Activated CD4-positive, alpha-beta T cell treated with anti-CD3 and anti-CD28 coated beads, Interleukin-2, amount 10 ng/mL, durations not matched to agents 7 days and 5 days (primary cell): ENCODE results near the gene ACADVL. TPM values are rescaled to one million over a fixed set of nuclear protein-coding genes. Genes with fewer than 3 reads are reported as not detected.
A peak's percentile ranks its signal among the peaks of the same experiment; 100 is the strongest.
"Not testable (repeated sequence)": the region's sequence is repeated elsewhere in the genome, so short reads cannot be mapped to it uniquely, and the experiment has no call there.

Source experiments
- CTCF ChIA-PET: fragments of 350-600 bp; sonication (Branson Sonifier 250); formaldehyde crosslinking; loops from one replicate; lab custom pipeline; 2021; ENCODE audit warnings: antibody characterized with exemption; lab: Charles Lee
- POLR2A ChIA-PET: fragments of 350-600 bp; sonication (Branson Sonifier 250); formaldehyde crosslinking; loops from one replicate; lab custom pipeline; 2021; ENCODE audit warnings: antibody characterized with exemption; lab: Charles Lee
- DNase-seq: peaks from one replicate; pipeline ENCODE4 v3.0.0-alpha.2; 2020
- H3K27ac Mint-ChIP-seq: one replicate; pipeline ENCODE4 v1.8.0; 2021; ENCODE audit warnings: mild to moderate bottlenecking, moderate library complexity, mixed read lengths
- H3K27me3 Mint-ChIP-seq: one replicate; pipeline ENCODE4 v1.8.0; 2021; ENCODE audit warnings: mixed read lengths
- H3K36me3 Mint-ChIP-seq: one replicate; pipeline ENCODE4 v1.8.0; 2021; ENCODE audit warnings: low read depth, mixed read lengths
- H3K4me1 Mint-ChIP-seq: one replicate; pipeline ENCODE4 v1.8.0; 2021; ENCODE audit warnings: mixed read lengths
- H3K4me3 Mint-ChIP-seq: one replicate; pipeline ENCODE4 v1.8.0; 2021; ENCODE audit warnings: mild to moderate bottlenecking, moderate library complexity, mixed read lengths
- H3K9me3 Mint-ChIP-seq: one replicate; pipeline ENCODE4 v1.8.0; 2021; ENCODE audit warnings: mixed read lengths
- total RNA-seq, 2 experiments: library from RNA; stranded (reverse); gene quantifications; one replicate each; pipeline ENCODE4 v1.2.3, GENCODE V29; 2021

Gene ACADVL
- total RNA-seq: 100 to 1,000 TPM; 338 to 370 TPM

DNA sequence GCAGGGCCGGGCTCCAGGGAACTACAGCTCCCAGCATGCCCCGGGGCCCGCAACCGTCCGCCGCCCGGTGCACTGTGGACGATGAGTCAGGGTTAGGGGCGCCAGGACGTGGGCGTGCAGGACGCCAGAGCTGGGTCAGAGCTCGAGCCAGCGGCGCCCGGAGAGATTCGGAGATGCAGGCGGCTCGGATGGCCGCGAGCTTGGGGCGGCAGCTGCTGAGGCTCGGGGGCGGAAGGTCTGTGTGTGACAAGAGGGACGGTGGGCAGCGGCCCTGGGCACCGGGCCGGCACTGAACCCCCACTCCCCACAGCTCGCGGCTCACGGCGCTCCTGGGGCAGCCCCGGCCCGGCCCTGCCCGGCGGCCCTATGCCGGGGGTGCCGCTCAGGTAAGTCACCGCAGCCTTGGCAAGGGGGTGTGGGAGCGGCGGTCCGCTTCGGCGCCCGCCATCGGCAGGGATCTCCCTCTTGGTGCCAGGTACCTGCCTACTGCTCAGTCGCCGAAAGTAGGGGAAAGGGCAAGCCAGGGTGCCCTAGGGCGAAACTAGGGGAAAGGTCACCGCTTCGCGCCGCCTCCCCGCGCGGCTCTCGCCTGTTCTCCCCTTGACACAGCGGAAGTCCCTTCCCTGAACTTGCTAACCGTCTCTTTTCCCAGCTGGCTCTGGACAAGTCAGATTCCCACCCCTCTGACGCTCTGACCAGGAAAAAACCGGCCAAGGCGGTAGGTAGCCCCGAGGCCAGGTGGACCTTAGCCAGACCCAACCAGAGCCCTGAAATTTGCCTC, at the start of gene ACADVL, which contains the start of gene DLG4:
Gene ACADVL, plus strand, starts transcription at position 127 of the 781 bp plus-strand sequence. Its CDS starts 47 bp downstream, at position 174.
Gene DLG4, minus strand, starts transcription at position 25 of the 781 bp plus-strand sequence.
- H3K9me3 Mint-ChIP-seq: no peaks in the 10 kb centered on the region
- CTCF ChIA-PET: interaction anchor here (0.6 to 5.0 kb wide), 16 partner anchors 9 to 174 kb away, joined by 3 to 48 read pairs (median 3); partner anchors contain the start of genes DVL2, GABARAP and PHF23
- no peaks in the 10 kb centered on the region for H3K27me3 Mint-ChIP-seq
- peak within 1 kb of the TSS; percentile 91 for H3K4me3 Mint-ChIP-seq
- peaks cover 19% of the 10 kb centered on the region for H3K36me3 Mint-ChIP-seq
- H3K4me1 Mint-ChIP-seq: peaks cover 56% of the 10 kb centered on the region
- peak within 1 kb of the TSS; percentile 89 for H3K27ac Mint-ChIP-seq
- POLR2A ChIA-PET: interaction anchor here (0.9 to 1.9 kb wide), 2 partner anchors 18 to 174 kb away, joined by 3 to 5 read pairs; no protein-coding TSS in a partner anchor
- peak; percentile 74 for DNase-seq

- DNase-seq, H3K36me3 Mint-ChIP-seq, H3K27me3 Mint-ChIP-seq, H3K27ac Mint-ChIP-seq, H3K9me3 Mint-ChIP-seq, H3K4me3 Mint-ChIP-seq, POLR2A ChIA-PET, H3K4me1 Mint-ChIP-seq: not testable (repeated sequence)
- CTCF ChIA-PET: interaction anchor here (0.6 kb wide), 1 partner anchor 30 kb away, joined by 3 read pairs; no protein-coding TSS in a partner anchor
Observed at GRCh38 chr17:7172522-7173191, 47.1 kb upstream of the ACADVL start.

GRCh38 chr17:7173687-7174602, 45.8 kb upstream of the ACADVL start:
- no peaks in the 10 kb centered on the region for H3K36me3 Mint-ChIP-seq
- H3K9me3 Mint-ChIP-seq: peaks cover 3% of the 10 kb centered on the region
- peaks cover 13% of the 10 kb centered on the region for H3K4me1 Mint-ChIP-seq
- peaks cover 14% of the 10 kb centered on the region for H3K27me3 Mint-ChIP-seq
- no peak overlapping the region for H3K4me3 Mint-ChIP-seq
- ChIA-PET POLR2A (no interaction called here), CTCF (interaction anchor here (0.6 kb wide), 2 partner anchors 13 to 29 kb away, joined by 3 read pairs; no protein-coding TSS in a partner anchor)
- DNase-seq: peak; percentile 60
- no peak overlapping the region for H3K27ac Mint-ChIP-seq

DNA sequence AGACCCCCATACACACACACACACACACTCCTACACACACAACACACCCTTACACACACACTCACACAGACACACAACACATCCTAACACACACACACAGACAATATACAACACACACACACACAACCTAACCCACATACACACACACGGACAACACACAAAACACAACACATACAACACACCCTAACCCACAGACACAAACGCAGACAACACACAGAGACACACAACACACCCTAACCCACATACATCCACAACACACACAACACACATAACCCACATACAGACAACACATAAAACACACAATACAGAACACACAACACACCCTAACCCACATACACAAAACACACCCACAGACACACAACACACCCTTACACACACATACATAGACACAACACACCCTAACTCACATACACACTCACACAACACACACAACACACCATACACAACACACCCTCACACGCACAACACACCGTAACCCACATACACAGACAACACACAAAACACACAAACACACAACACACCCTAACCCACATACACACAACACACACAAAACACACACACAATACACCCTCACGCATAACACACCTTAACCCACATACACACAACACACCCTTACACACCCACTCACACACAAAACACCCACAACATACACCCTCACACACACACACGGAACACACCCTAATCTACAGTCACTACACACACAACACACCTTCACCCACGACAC, 45.0 kb upstream of the ACADVL start:
- CTCF ChIA-PET: no interaction called here
- POLR2A ChIA-PET: no interaction called here
- H3K36me3 Mint-ChIP-seq: no peaks in the 10 kb centered on the region
- H3K27me3 Mint-ChIP-seq: peaks cover 16% of the 10 kb centered on the region
- peaks cover 13% of the 10 kb centered on the region for H3K4me1 Mint-ChIP-seq
- no peaks in the 10 kb centered on the region for H3K9me3 Mint-ChIP-seq
- no peak overlapping the region for H3K27ac Mint-ChIP-seq
- DNase-seq: no peak
- no peak overlapping the region for H3K4me3 Mint-ChIP-seq

DNA sequence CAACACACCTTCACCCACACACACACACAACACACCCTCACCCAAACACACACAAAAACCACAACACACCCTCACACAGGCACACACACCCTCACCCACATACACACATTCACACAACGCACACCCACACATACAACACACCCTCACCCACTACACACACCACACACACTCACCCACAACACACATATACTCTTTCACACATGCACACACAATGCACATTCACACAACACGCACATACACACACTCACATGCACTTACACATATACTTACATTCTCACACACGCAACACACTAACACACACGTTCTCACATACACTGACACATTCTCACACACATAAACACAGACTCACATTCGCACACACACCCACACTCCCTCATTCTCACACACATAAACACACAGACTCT, 44.4 kb upstream of the ACADVL start:
- Mint-ChIP-seq H3K36me3 (no peaks in the 10 kb centered on the region), H3K9me3 (no peaks in the 10 kb centered on the region), H3K27ac (no peak overlapping the region), H3K4me1 (peaks cover 13% of the 10 kb centered on the region), H3K27me3 (peaks cover 16% of the 10 kb centered on the region), H3K4me3 (no peak overlapping the region)
- POLR2A ChIA-PET: no interaction called here
- no peak for DNase-seq
- CTCF ChIA-PET: no interaction called here

DNA sequence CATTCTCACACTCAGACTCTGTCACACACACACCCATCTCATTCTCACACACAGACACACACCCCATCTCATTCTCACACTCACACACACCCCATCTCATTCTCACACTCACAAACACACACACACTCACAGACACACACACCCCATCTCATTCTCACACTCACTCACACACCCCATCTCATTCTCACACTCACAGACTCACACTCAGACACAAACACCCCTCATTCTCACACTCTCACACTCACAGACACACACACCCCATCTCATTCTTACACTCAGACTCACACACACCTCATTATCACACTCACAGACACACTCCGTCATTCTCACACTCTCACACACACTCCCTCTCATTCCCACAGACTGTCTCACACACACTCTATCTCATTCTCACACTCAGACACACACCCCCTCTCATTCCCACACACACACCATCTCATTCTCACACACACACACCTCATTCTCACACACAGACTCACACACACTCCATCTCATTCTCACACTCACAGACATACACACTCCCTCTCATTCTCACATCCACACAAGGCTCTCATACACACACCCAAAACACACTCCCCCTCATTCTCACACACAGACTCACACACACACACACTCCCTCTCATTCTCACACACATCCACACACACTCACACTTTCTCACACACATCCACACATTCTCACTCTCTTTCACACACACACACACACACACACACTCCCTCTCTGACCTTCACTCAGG, 43.5 kb upstream of the ACADVL start:
- ChIA-PET POLR2A (interaction anchor here (0.6 kb wide), 1 partner anchor 264 kb away, joined by 3 read pairs; no protein-coding TSS in a partner anchor), CTCF (interaction anchor here (0.6 to 2.5 kb wide), 4 partner anchors 12 to 497 kb away, joined by 4 to 12 read pairs (median 4); no protein-coding TSS in a partner anchor)
- peaks cover 16% of the 10 kb centered on the region for H3K27me3 Mint-ChIP-seq
- peaks cover 13% of the 10 kb centered on the region for H3K4me1 Mint-ChIP-seq
- H3K9me3 Mint-ChIP-seq: no peaks in the 10 kb centered on the region
- DNase-seq: no peak
- H3K4me3 Mint-ChIP-seq: no peak overlapping the region
- H3K27ac Mint-ChIP-seq: no peak overlapping the region
- H3K36me3 Mint-ChIP-seq: no peaks in the 10 kb centered on the region

GRCh38 chr17:7176841-7177190, 42.9 kb upstream of the ACADVL start:
- no peaks in the 10 kb centered on the region for H3K9me3 Mint-ChIP-seq
- H3K27me3 Mint-ChIP-seq: peaks cover 16% of the 10 kb centered on the region
- DNase-seq: no peak
- CTCF ChIA-PET: interaction anchor here (0.6 to 2.6 kb wide), 14 partner anchors 11 to 498 kb away, joined by 3 to 13 read pairs (median 4); no protein-coding TSS in a partner anchor
- peaks cover 13% of the 10 kb centered on the region for H3K4me1 Mint-ChIP-seq
- H3K27ac Mint-ChIP-seq: no peak overlapping the region
- no peaks in the 10 kb centered on the region for H3K36me3 Mint-ChIP-seq
- H3K4me3 Mint-ChIP-seq: no peak overlapping the region
- POLR2A ChIA-PET: interaction anchor here (0.6 kb wide), 1 partner anchor 265 kb away, joined by 3 read pairs; no protein-coding TSS in a partner anchor

GRCh38 chr17:7177191-7177953, 42.4 kb upstream of the ACADVL start:
- no peaks in the 10 kb centered on the region for H3K9me3 Mint-ChIP-seq
- H3K27ac Mint-ChIP-seq: peak overlapping the region; percentile 52
- H3K4me3 Mint-ChIP-seq: peak overlapping the region; percentile 53

GRCh38 chr17:7177954-7178477, 41.7 kb upstream of the ACADVL start:
- Mint-ChIP-seq H3K4me3 (peak overlapping the region; percentile 53), H3K27ac (peak overlapping the region; percentile 52), H3K4me1 (peaks cover 13% of the 10 kb centered on the region), H3K27me3 (peaks cover 13% of the 10 kb centered on the region), H3K9me3 (no peaks in the 10 kb centered on the region), H3K36me3 (no peaks in the 10 kb centered on the region)
- POLR2A ChIA-PET: interaction anchor here (0.6 kb wide), 1 partner anchor 29 kb away, joined by 10 read pairs; no protein-coding TSS in a partner anchor
- DNase-seq: no peak
- CTCF ChIA-PET: interaction anchor here (0.6 to 2.6 kb wide), 14 partner anchors 10 to 267 kb away, joined by 3 to 13 read pairs (median 4); no protein-coding TSS in a partner anchor

More at GRCh38 chr17:7177191-7177953, 42.4 kb upstream of the ACADVL start:
- POLR2A ChIA-PET: interaction anchor here (0.6 kb wide), 1 partner anchor 265 kb away, joined by 3 read pairs; no protein-coding TSS in a partner anchor
- peaks cover 14% of the 10 kb centered on the region for H3K27me3 Mint-ChIP-seq
- CTCF ChIA-PET: interaction anchor here (0.6 to 2.6 kb wide), 15 partner anchors 10 to 263 kb away, joined by 3 to 13 read pairs (median 4); no protein-coding TSS in a partner anchor
- no peaks in the 10 kb centered on the region for H3K36me3 Mint-ChIP-seq
- peak; percentile 74 for DNase-seq
- peaks cover 13% of the 10 kb centered on the region for H3K4me1 Mint-ChIP-seq

- CTCF ChIA-PET: interaction anchor here (0.7 to 2.6 kb wide), 4 partner anchors 9 to 133 kb away, joined by 3 to 13 read pairs (median 8); no protein-coding TSS in a partner anchor
- H3K4me1 Mint-ChIP-seq: peaks cover 13% of the 10 kb centered on the region
Observed at GRCh38 chr17:7178973-7179316, 40.8 kb upstream of the ACADVL start.

More at GRCh38 chr17:7178973-7179316, 40.8 kb upstream of the ACADVL start:
- Mint-ChIP-seq H3K27me3 (peaks cover 13% of the 10 kb centered on the region), H3K27ac (no peak overlapping the region), H3K9me3 (no peaks in the 10 kb centered on the region), H3K36me3 (no peaks in the 10 kb centered on the region), H3K4me3 (no peak overlapping the region)
- no peak for DNase-seq
- POLR2A ChIA-PET: interaction anchor here (0.6 kb wide), 1 partner anchor 30 kb away, joined by 10 read pairs; no protein-coding TSS in a partner anchor
